ENCODE measurements around the gene AKNA. TPM values are rescaled to one million over a fixed set of nuclear protein-coding genes. Genes with fewer than 3 reads are reported as not detected.

AKNA gene
- total RNA-seq, 2 donors from 2014 or later = 7.3 to 11.9 TPM

GRCh38 chr9:114425126-114425525 is 37.3 kb upstream of the AKNA start:
- Histone ChIP-seq H3K4me3 (no peak overlapping the region), H3K27ac (no peak overlapping the region), H3K4me1 (no peaks in the 10 kb centered on the region), H3K9me3 (no peaks in the 10 kb centered on the region), H3K27me3 (no peaks in the 10 kb centered on the region), H3K36me3 (replicated peaks in 1 of 2; ENCODE audit: insufficient read depth in 1 of 2, low read depth in 2 of 2) (no peaks in the 10 kb centered on the region)
- intact Hi-C loops (cut with DNase I) = no loop called here
- ATAC-seq = no peak
- 90 to 92% methylated on average over 8 to 11 of the region's 11 CpGs for WGBS, 2 donors
- DNase-seq = no peak
- TF ChIP-seq POLR2A (IDR thresholded peaks at IDR 0.05) (no peak), CTCF (IDR thresholded peaks at IDR 0.05) (no peak)

DNA sequence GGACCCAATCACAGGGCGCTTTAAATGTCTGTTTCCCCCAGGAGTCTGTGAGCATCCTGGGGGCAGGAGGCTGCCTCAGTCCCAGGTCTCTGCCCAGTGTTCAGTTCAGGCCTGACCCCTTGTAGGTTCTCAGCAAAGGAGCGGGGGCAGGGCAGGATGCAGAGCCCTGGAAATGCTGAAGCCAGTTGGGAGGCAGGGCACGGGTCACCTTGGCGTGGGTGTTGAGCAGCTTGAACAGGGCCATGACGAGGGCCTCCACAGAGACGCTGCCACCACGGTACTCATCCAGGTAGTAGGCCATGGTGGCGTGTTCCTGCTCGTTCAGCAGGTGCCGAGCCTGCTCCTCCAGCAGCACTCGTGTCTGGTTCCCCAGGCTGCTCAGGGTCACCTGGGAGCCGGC is 36.3 kb upstream of the AKNA start:
- H3K9me3 ChIP-seq = no peaks in the 10 kb centered on the region
- DNase-seq = no peak
- TF ChIP-seq CTCF (IDR thresholded peaks at IDR 0.05) (no peak), POLR2A (IDR thresholded peaks at IDR 0.05) (no peak)
- intact Hi-C loops (cut with DNase I) = no loop called here
- H3K36me3 ChIP-seq (replicated peaks in 1 of 2; ENCODE audit: insufficient read depth in 1 of 2, low read depth in 2 of 2) = no peaks in the 10 kb centered on the region
- ATAC-seq = no peak
- WGBS, 2 donors = 87 to 91% methylated on average over 6 to 12 of the region's 12 CpGs
- H3K4me1 ChIP-seq = no peaks in the 10 kb centered on the region
- no peak overlapping the region for H3K4me3 ChIP-seq
- H3K27me3 ChIP-seq = no peaks in the 10 kb centered on the region
- H3K27ac ChIP-seq = no peak overlapping the region

DNA sequence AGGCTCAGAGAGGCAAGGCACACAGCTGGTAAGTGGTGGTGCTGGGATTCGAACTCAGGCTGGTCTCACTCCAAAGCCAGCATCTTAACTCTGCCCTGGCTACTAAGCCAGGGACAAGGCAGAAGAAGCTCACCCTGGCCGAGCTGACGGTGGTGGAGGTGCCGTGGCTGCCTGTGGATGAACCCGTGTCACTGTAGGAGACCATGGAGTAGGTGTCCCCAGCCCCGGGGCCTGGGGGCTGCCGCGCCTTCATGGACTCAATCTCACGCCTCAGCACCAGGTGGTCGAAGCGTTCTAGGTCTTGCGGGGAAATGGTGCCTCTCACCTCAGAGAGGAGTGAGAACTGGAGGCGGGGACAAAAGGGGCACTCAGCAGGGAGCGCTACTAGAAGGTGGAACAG is 35.4 kb upstream of the AKNA start:
- 85 to 89% methylated on average over 10 to 14 of the region's 14 CpGs for WGBS, 2 donors
- intact Hi-C loops (cut with DNase I) = no loop called here
- no peak for TF ChIP-seq POLR2A (IDR thresholded peaks at IDR 0.05)
- no peak for TF ChIP-seq CTCF (IDR thresholded peaks at IDR 0.05)
- no peaks in the 10 kb centered on the region for H3K4me1 ChIP-seq
- DNase-seq (no peak), ATAC-seq (no peak)
- H3K4me3 ChIP-seq = no peak overlapping the region
- no peaks in the 10 kb centered on the region for H3K9me3 ChIP-seq
- H3K36me3 ChIP-seq (replicated peaks in 1 of 2; ENCODE audit: insufficient read depth in 1 of 2, low read depth in 2 of 2) = no peaks in the 10 kb centered on the region
- H3K27me3 ChIP-seq = no peaks in the 10 kb centered on the region
- H3K27ac ChIP-seq = no peak overlapping the region

- Histone ChIP-seq H3K4me3 (no peak overlapping the region), H3K27me3 (no peaks in the 10 kb centered on the region), H3K9me3 (no peaks in the 10 kb centered on the region), H3K4me1 (no peaks in the 10 kb centered on the region), H3K36me3 (replicated peaks in 1 of 2; ENCODE audit: insufficient read depth in 1 of 2, low read depth in 2 of 2) (no peaks in the 10 kb centered on the region), H3K27ac (no peak overlapping the region)
- no peak for ATAC-seq
- WGBS, 2 donors = 63 to 89% methylated on average over 1 to 2 of the region's 2 CpGs
- no peak for DNase-seq
- TF ChIP-seq CTCF (IDR thresholded peaks at IDR 0.05) (no peak), POLR2A (IDR thresholded peaks at IDR 0.05) (no peak)
- intact Hi-C loops (cut with DNase I) = no loop called here
Measured at GRCh38 chr9:114421147-114421546, 33.4 kb upstream of the AKNA start.

- H3K4me3 ChIP-seq = no peak overlapping the region
- no peaks in the 10 kb centered on the region for H3K36me3 ChIP-seq (replicated peaks in 1 of 2; ENCODE audit: insufficient read depth in 1 of 2, low read depth in 2 of 2)
- DNase-seq = no peak
- H3K27ac ChIP-seq = no peak overlapping the region
- ATAC-seq = no peak
- H3K27me3 ChIP-seq = no peaks in the 10 kb centered on the region
- 92 to 93% methylated on average over 8 of the region's 8 CpGs for WGBS, 2 donors
- H3K4me1 ChIP-seq = no peaks in the 10 kb centered on the region
- H3K9me3 ChIP-seq = no peaks in the 10 kb centered on the region
- TF ChIP-seq POLR2A (IDR thresholded peaks at IDR 0.05) = no peak
- no peak for TF ChIP-seq CTCF (IDR thresholded peaks at IDR 0.05)
- intact Hi-C loops (cut with DNase I) = no loop called here
Measured at GRCh38 chr9:114419796-114420195, 32.0 kb upstream of the AKNA start.
